ENCODE measurements around the gene RAB5IF. TPM values are rescaled to one million over a fixed set of nuclear protein-coding genes. Genes with fewer than 3 reads are reported as not detected.
A peak's percentile ranks its signal among the peaks of the same experiment; 100 is the strongest.

The RAB5IF gene
- total and polyA plus RNA-seq, 4 donors = 43.2 to 202 (median 104) TPM

GRCh38 chr20:36647196-36648121 lies 41.9 kb downstream of the RAB5IF start:
- DNase-seq (peak; percentile 42 to 77 (median 72)), ATAC-seq (ENCODE audit: insufficient read depth, low FRiP score) (no peak)
- no peak overlapping the region for H3K27ac ChIP-seq (ENCODE audit: low read depth in 1 of 2, low read length in 1 of 2)
- no peak overlapping the region for H3K9ac ChIP-seq (ENCODE audit: insufficient read depth in 1 of 2, low read length in 2 of 2)
- TF ChIP-seq CTCF (IDR thresholded peaks at IDR 0.05; ENCODE audit: control extremely low read depth, extremely low read depth) = no peak
- no peaks in the 10 kb centered on the region for H3K9me3 ChIP-seq (ENCODE audit: control insufficient read depth in 4 of 4, insufficient read depth in 3 of 4, low read length in 3 of 4)
- peaks cover 0 to 10% (median 2%) of the 10 kb centered on the region in 4 donors for H3K36me3 ChIP-seq (ENCODE audit: control insufficient read depth in 4 of 4, insufficient read depth in 4 of 4, low read length in 4 of 4)
- no peak overlapping the region for H3K4me3 ChIP-seq
- no peaks in the 10 kb centered on the region for H3K27me3 ChIP-seq (ENCODE audit: control insufficient read depth in 3 of 3, insufficient read depth in 3 of 3, low read length in 2 of 3)
- no peaks in the 10 kb centered on the region for H3K4me1 ChIP-seq (ENCODE audit: control insufficient read depth in 5 of 5, insufficient read depth in 5 of 5, low read length in 5 of 5)
- 61 to 77% methylated on average over 8 of the region's 8 CpGs for WGBS, 2 donors

GRCh38 chr20:36653456-36653855 lies 47.9 kb downstream of the RAB5IF start:
- Histone ChIP-seq H3K27ac (ENCODE audit: low read depth in 1 of 2, low read length in 1 of 2) (no peak overlapping the region), H3K36me3 (ENCODE audit: control insufficient read depth in 4 of 4, insufficient read depth in 4 of 4, low read length in 4 of 4) (peaks cover 7 to 32% (median 14%) of the 10 kb centered on the region in 4 donors), H3K4me1 (ENCODE audit: control insufficient read depth in 5 of 5, insufficient read depth in 5 of 5, low read length in 5 of 5) (no peaks in the 10 kb centered on the region), H3K9ac (ENCODE audit: insufficient read depth in 1 of 2, low read length in 2 of 2) (no peak overlapping the region), H3K4me3 (no peak overlapping the region), H3K27me3 (ENCODE audit: control insufficient read depth in 3 of 3, insufficient read depth in 3 of 3, low read length in 2 of 3) (no peaks in the 10 kb centered on the region), H3K9me3 (ENCODE audit: control insufficient read depth in 4 of 4, insufficient read depth in 3 of 4, low read length in 3 of 4) (no peaks in the 10 kb centered on the region)
- 86 to 95% methylated on average over 9 of the region's 9 CpGs for WGBS, 2 donors
- no peak for TF ChIP-seq CTCF (IDR thresholded peaks at IDR 0.05; ENCODE audit: control extremely low read depth, extremely low read depth)
- ATAC-seq (ENCODE audit: insufficient read depth, low FRiP score) (no peak), DNase-seq (no peak)

- 96 to 98% methylated on average over 8 of the region's 8 CpGs for WGBS, 2 donors
- no peak for TF ChIP-seq CTCF (IDR thresholded peaks at IDR 0.05; ENCODE audit: control extremely low read depth, extremely low read depth)
Observed at GRCh38 chr20:36654506-36654905, 48.9 kb downstream of the RAB5IF start.

More at GRCh38 chr20:36654506-36654905, 48.9 kb downstream of the RAB5IF start:
- Histone ChIP-seq H3K4me3 (no peak overlapping the region), H3K27ac (ENCODE audit: low read depth in 1 of 2, low read length in 1 of 2) (no peak overlapping the region), H3K9me3 (ENCODE audit: control insufficient read depth in 4 of 4, insufficient read depth in 3 of 4, low read length in 3 of 4) (no peaks in the 10 kb centered on the region), H3K27me3 (ENCODE audit: control insufficient read depth in 3 of 3, insufficient read depth in 3 of 3, low read length in 2 of 3) (no peaks in the 10 kb centered on the region), H3K9ac (ENCODE audit: insufficient read depth in 1 of 2, low read length in 2 of 2) (no peak overlapping the region), H3K36me3 (ENCODE audit: control insufficient read depth in 4 of 4, insufficient read depth in 4 of 4, low read length in 4 of 4) (peaks cover 7 to 32% (median 14%) of the 10 kb centered on the region in 4 donors), H3K4me1 (ENCODE audit: control insufficient read depth in 5 of 5, insufficient read depth in 5 of 5, low read length in 5 of 5) (no peaks in the 10 kb centered on the region)
- DNase-seq (no peak), ATAC-seq (ENCODE audit: insufficient read depth, low FRiP score) (no peak)
